ENCODE results near the gene FCHSD2.

The FCHSD2 gene

DNA sequence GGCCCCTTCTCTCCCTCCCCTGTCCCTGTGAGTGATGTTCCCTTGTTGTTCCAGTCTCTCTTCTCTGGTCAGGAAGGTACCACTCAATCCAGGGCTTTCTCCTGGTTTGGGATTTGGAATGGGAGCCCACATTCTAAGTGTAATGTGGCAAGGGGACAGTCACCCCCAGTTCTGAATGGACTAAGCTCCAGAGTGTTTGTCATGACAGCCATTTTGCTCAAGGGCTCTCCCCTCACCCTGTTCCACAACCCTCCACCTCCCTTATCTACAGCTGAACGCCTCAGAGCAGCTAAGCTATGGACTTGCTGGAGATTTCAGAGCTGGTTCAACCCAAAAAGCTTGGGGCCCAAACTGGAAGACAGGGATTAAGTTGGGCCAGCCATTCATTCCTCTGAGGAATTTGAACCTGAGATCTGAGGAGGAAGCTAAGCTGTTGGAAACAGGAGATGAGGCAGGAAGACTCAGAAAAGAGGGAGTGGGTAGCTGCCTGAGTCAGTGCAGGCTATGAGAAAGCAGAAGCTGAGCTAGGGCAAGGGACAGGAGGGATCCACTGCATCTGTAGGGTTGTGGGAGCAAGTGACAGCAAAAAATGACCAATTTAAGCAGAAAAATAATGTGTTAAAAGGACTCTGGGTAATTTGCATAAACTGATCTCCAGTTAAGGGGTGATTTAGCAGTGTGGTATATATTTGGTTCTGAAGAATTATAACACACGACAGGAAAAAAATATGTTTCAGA lies 22.9 kb upstream of the FCHSD2 start:
- H3K4me3 ChIP-seq: no peak overlapping the region
- no peak overlapping the region for H3K27ac ChIP-seq
- TF ChIP-seq, protein P1, sequence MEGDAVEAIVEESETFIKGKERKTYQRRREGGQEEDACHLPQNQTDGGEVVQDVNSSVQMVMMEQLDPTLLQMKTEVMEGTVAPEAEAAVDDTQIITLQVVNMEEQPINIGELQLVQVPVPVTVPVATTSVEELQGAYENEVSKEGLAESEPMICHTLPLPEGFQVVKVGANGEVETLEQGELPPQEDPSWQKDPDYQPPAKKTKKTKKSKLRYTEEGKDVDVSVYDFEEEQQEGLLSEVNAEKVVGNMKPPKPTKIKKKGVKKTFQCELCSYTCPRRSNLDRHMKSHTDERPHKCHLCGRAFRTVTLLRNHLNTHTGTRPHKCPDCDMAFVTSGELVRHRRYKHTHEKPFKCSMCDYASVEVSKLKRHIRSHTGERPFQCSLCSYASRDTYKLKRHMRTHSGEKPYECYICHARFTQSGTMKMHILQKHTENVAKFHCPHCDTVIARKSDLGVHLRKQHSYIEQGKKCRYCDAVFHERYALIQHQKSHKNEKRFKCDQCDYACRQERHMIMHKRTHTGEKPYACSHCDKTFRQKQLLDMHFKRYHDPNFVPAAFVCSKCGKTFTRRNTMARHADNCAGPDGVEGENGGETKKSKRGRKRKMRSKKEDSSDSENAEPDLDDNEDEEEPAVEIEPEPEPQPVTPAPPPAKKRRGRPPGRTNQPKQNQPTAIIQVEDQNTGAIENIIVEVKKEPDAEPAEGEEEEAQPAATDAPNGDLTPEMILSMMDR (IDR thresholded peaks at IDR 0.05): no peak
- DNase-seq (ENCODE audit: low spot score): no peak

DNA sequence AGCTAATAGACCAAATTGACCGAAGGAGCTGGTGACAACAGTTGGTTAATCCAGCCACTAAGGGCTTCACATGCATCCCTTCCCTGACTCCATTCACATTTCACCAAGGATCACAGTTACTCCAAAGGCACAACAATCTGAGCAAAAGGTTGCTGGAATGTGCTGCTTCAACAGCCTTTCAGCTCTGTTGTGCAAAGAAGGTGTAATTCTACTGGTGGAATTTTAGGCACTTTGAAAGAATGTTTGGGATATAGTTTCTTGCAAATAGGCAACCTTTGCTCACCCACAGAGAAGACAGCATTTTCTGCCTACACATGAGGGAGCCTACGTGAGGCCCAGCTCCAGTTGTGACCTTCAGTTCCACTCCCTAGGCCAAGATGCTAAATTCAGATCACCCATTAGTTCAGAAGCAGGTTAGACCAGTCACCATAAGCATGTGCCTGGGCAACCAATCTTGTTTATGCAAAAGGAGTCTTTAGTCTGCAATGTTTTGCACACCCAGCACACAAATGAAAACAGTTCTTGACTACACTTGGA lies 21.6 kb upstream of the FCHSD2 start:
- H3K4me3 ChIP-seq: no peak overlapping the region
- H3K27ac ChIP-seq: no peak overlapping the region
- peak; percentile 16 for DNase-seq (ENCODE audit: low spot score)
- TF ChIP-seq, protein P1 (IDR thresholded peaks at IDR 0.05): no peak

DNA sequence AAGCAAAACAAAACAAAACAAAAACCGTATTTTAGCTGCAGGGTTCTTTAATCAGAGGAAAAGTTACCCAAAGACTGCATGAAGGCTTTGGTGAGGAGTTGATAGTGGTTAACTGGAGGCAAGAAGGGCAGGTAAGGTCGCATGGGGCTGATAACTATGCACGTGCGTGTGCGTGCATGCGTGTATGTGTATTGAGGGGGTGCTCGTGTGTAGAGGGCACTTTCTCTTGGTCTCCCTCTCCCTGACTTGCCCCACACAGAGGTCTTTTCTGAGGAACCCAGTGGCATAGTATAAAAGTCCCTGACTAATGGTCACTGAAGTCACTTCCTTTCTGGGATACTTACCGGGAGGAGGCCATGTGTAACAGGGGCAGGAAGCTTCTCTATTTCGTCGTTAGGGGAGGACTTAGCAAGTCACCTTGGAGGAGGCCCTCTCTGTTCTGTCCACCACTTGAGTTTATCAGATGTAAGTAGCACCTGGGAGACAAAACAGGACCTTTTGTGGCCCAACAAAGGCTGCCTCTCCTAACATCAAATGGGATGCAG lies 20.1 kb upstream of the FCHSD2 start:
- peak; percentile 52 for DNase-seq (ENCODE audit: low spot score)
- TF ChIP-seq, protein P1 (IDR thresholded peaks at IDR 0.05): no peak
- Histone ChIP-seq H3K27ac (no peak overlapping the region), H3K4me3 (no peak overlapping the region)

DNA sequence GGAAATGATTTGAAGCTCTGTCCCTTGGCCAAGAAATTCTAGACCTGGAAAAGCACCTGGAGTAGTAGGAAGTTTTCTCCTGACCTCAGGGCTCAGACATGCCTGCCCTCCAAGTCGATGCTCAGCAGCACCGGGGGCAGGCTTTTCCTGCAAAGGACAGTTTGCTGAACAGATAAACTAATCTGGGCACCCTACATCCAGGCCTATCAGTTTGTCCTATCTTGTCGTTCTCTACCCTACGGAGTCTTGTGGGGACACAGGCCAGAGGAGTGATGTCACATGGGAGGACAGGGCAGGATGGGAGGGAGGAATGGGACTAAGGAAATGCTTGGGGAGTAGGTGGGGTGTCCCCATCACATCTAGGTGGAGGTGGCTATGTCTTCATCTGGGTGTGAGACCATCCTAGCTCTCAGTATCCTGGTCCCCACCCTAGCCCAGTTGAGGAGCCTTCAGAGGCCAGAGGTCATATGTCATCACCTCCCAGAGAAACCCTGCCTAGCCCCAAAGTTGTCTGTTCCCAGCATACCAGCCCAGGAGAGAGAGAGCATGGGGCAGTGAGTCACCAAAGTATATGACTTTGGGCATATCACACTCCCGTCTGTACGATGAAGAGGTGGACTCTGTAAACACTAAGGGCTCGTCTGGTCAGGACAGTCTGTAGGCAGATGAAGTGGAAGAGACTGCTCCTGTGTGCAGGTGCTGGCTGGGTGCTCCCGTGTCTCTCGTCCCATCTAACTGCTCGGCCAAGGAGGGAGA lies 18.1 kb upstream of the FCHSD2 start:
- Histone ChIP-seq H3K27ac (peak overlapping the region in 1 of 2 donors; percentile 87), H3K4me3 (no peak overlapping the region)
- DNase-seq (ENCODE audit: low spot score): peak; percentile 63
- TF ChIP-seq, protein P1 (IDR thresholded peaks at IDR 0.05): no peak

DNA sequence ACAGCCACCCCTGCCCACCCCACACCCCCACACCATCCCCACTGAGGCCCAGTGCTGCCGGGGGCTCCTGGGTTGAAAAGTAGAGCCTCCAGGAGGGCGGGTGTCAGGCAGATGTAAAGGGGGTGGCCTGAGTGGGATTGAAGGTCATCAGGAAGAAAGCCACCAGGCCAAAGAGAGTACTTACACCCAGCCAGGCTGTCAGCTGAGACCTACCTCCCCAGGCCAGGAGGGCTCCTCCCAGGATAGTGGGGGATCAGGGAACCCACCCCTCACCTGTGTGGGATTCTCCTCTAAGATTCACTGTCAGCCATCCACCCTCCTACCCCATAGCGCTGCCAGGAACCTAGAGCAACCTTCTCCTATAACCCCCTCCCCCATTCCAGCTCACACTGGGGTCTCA lies 17.2 kb upstream of the FCHSD2 start:
- TF ChIP-seq, protein P1 (IDR thresholded peaks at IDR 0.05): no peak
- Histone ChIP-seq H3K4me3 (no peak overlapping the region), H3K27ac (peak overlapping the region; percentile 71 to 87)
- DNase-seq (ENCODE audit: low spot score): peak; percentile 65

DNA sequence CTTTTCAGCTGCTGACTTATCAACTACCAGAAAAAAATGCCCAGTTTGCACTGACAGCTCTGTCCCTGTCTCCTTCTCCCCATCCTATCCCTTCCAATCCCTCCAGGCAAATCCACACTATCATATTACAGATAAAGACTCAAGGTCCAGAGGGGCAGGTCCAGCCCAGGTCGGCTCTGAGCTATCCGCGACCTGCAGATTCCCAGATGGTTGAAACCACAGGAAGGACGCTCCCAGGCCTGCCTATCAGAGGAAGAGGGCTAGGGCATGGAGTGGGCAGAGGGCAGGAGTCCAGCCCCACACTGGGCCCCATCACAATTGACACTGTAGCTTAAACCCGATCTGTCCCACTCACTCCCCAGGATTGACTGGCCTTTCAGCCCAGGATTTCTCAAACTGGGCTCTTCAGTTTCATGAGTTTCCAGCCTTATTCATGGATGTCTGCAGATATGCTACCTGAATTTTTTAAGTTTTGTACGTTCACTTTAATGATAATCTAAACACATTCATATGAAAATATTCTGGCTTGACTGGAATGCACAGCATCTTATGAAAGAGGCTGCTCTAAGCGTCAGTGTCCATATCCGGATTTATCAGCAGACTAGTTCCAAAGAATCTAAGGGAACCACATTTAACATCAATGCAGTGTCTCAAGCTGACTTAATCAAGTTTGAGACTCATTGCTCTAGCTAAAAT lies 16.4 kb upstream of the FCHSD2 start:
- H3K27ac ChIP-seq: peak overlapping the region; percentile 71 to 87
- DNase-seq (ENCODE audit: low spot score): peak; percentile 46
- TF ChIP-seq, protein P1 (IDR thresholded peaks at IDR 0.05): no peak
- no peak overlapping the region for H3K4me3 ChIP-seq
